DND-41 (cell line): Measurements from ENCODE around the gene SGMS1.
"Not testable (repeated sequence)": the region's sequence is repeated elsewhere in the genome, so short reads cannot be mapped to it uniquely, and the experiment has no call there.

Source experiments
- ATAC-seq: fragments of 200-7000 bp; cut with Tn5 transposase; 3 replicates; pipeline ENCODE4 v1.9.1; 2021; ENCODE audit warnings: low read depth; ENCODE audit not compliant: insufficient read depth
- DNase-seq: peaks from one replicate; pipeline ENCODE4 v3.0.0-alpha.2; 2020
- H2AFZ ChIP-seq: 2 replicates; pipeline ENCODE4 v1.6.0; 2012; ENCODE audit warnings: low read depth, low read length
- H3K27ac ChIP-seq: 2 replicates; pipeline ENCODE4 v1.5.1; 2012; ENCODE audit warnings: low read length, inconsistent platforms
- H3K27me3 ChIP-seq: fragments of 200-600 bp; sonication (generic); 2 replicates; pipeline ENCODE4 v1.6.0; 2012; ENCODE audit warnings: low read length, mild to moderate bottlenecking, inconsistent platforms; ENCODE audit not compliant: insufficient read depth, poor library complexity
- H3K36me3 ChIP-seq: 2 replicates; pipeline ENCODE4 v1.5.1; 2012; ENCODE audit warnings: low read length, inconsistent platforms; ENCODE audit not compliant: insufficient read depth
- H3K4me1 ChIP-seq: 2 replicates; pipeline ENCODE4 v1.5.1; 2012; ENCODE audit warnings: mild to moderate bottlenecking, low read length; ENCODE audit not compliant: insufficient read depth
- H3K4me2 ChIP-seq: 2 replicates; pipeline ENCODE4 v1.6.0; 2012; ENCODE audit warnings: mild to moderate bottlenecking, moderate library complexity, low read length, inconsistent platforms; ENCODE audit not compliant: insufficient read depth
- H3K4me3 ChIP-seq, 2 experiments: fragments of 200-600 bp in 1 of 2; shearing (Covaris generic) in 1 of 2; 2 replicates each; pipeline ENCODE4 v1.5.1; 2012 to 2016; ENCODE audit warnings: inconsistent platforms in 2 of 2, low read length in 2 of 2, mild to moderate bottlenecking in 2 of 2, low read depth in 1 of 2, moderate library complexity in 1 of 2
- H3K79me2 ChIP-seq: 2 replicates; pipeline ENCODE4 v1.6.0; 2012; ENCODE audit warnings: low read length, inconsistent platforms; ENCODE audit not compliant: insufficient read depth
- H3K9ac ChIP-seq: 2 replicates; pipeline ENCODE4 v1.6.0; 2012; ENCODE audit warnings: low read depth, mild to moderate bottlenecking, inconsistent platforms, low read length, moderate library complexity
- H3K9me3 ChIP-seq: 2 replicates; pipeline ENCODE4 v1.5.1; 2012; ENCODE audit warnings: low read length, moderate library complexity, mild to moderate bottlenecking, inconsistent platforms; ENCODE audit not compliant: insufficient read depth, severe bottlenecking
- H4K20me1 ChIP-seq: 2 replicates; pipeline ENCODE4 v1.6.0; 2012; ENCODE audit warnings: low read length; ENCODE audit not compliant: insufficient read depth
- CTCF ChIP-seq: IDR thresholded peaks from 2 replicates; pipeline ENCODE4 v1.5.1; 2012; ENCODE audit warnings: borderline replicate concordance, low read length, moderate library complexity, mild to moderate bottlenecking; ENCODE audit not compliant: poor library complexity, severe bottlenecking; ENCODE audit errors: extremely low read depth
- EZH2 ChIP-seq: IDR thresholded peaks from 3 replicates; pipeline ENCODE4 v1.6.1; 2012; ENCODE audit warnings: borderline replicate concordance, low read depth, mild to moderate bottlenecking, moderate library complexity, low read length, inconsistent platforms; ENCODE audit not compliant: severe bottlenecking

Gene SGMS1

GRCh38 chr10:50426485-50426884 lies 197.3 kb downstream of the SGMS1 start:
- no peaks in the 10 kb centered on the region for H3K79me2 ChIP-seq
- H3K27ac ChIP-seq, result no peak overlapping the region
- H2AFZ ChIP-seq, result no peak overlapping the region
- TF ChIP-seq EZH2 (no peak), CTCF (no peak)
- no peak overlapping the region for H3K9ac ChIP-seq
- no peak overlapping the region for H3K4me3 ChIP-seq
- ATAC-seq, result no peak
- H3K4me1 ChIP-seq, result no peaks in the 10 kb centered on the region
- no peaks in the 10 kb centered on the region for H3K36me3 ChIP-seq
- H3K4me2 ChIP-seq, result no peak overlapping the region
- no peaks in the 10 kb centered on the region for H3K9me3 ChIP-seq
- H4K20me1 ChIP-seq, result no peaks in the 10 kb centered on the region
- DNase-seq, result no peak
- no peaks in the 10 kb centered on the region for H3K27me3 ChIP-seq

- H3K9ac ChIP-seq, ATAC-seq, H4K20me1 ChIP-seq, H3K4me2 ChIP-seq, DNase-seq, H3K4me1 ChIP-seq, H2AFZ ChIP-seq, H3K27me3 ChIP-seq, H3K36me3 ChIP-seq, H3K27ac ChIP-seq, H3K79me2 ChIP-seq, H3K9me3 ChIP-seq, H3K4me3 ChIP-seq: not testable (repeated sequence)
Measured at GRCh38 chr10:50425215-50425614, 198.5 kb downstream of the SGMS1 start.

GRCh38 chr10:50423448-50423847 lies 200.3 kb downstream of the SGMS1 start:
- Histone ChIP-seq H3K27me3 (no peaks in the 10 kb centered on the region), H3K79me2 (no peaks in the 10 kb centered on the region), H3K4me3 (no peak overlapping the region), H3K4me2 (no peak overlapping the region), H3K9me3 (no peaks in the 10 kb centered on the region), H3K36me3 (no peaks in the 10 kb centered on the region), H3K9ac (no peak overlapping the region), H3K27ac (no peak overlapping the region), H4K20me1 (no peaks in the 10 kb centered on the region), H2AFZ (no peak overlapping the region), H3K4me1 (no peaks in the 10 kb centered on the region)
- ATAC-seq (no peak), DNase-seq (no peak)
- no peak for TF ChIP-seq CTCF
- TF ChIP-seq EZH2, result no peak

- Histone ChIP-seq H3K9me3 (no peaks in the 10 kb centered on the region), H3K27ac (no peak overlapping the region), H3K4me3 (no peak overlapping the region), H3K36me3 (no peaks in the 10 kb centered on the region), H3K79me2 (no peaks in the 10 kb centered on the region), H3K4me2 (no peak overlapping the region), H4K20me1 (no peaks in the 10 kb centered on the region), H2AFZ (no peak overlapping the region), H3K4me1 (no peaks in the 10 kb centered on the region), H3K9ac (no peak overlapping the region), H3K27me3 (no peaks in the 10 kb centered on the region)
- TF ChIP-seq CTCF, result no peak
- TF ChIP-seq EZH2, result no peak
- ATAC-seq (no peak), DNase-seq (no peak)
Measured at GRCh38 chr10:50422259-50422658, 201.5 kb downstream of the SGMS1 start.
